Gastrocnemius medialis (tissue), 4 donors: ENCODE data around the gene TSPAN14.

Experiments
- POLR2A ChIP-seq, 2 donors: fragments of 450-650 bp; IDR thresholded peaks; one replicate each; pipeline ENCODE4 v1.6.1; 2017; ENCODE audit warnings: antibody characterized with exemption in 2 of 2, mild to moderate bottlenecking in 2 of 2, moderate library complexity in 2 of 2
- TF ChIP-seq, protein P1 (sequence below), 5 experiments: fragments of 450-650 bp in 3 of 5; fragments of 200-600 bp in 2 of 5; sonication (generic) in 2 of 5; IDR thresholded peaks in 4 of 5; conservative IDR thresholded peaks in 1 of 5; 1 replicate in 4 of 5; 2 replicates in 1 of 5; pipeline ENCODE4 v1.5.1; 2016 to 2019; ENCODE audit warnings: antibody characterized with exemption in 5 of 5, mild to moderate bottlenecking in 3 of 5, moderate library complexity in 3 of 5

GRCh38 chr10:80503584-80504157 is 49.6 kb downstream of the TSPAN14 start:
- TF ChIP-seq, protein P1, sequence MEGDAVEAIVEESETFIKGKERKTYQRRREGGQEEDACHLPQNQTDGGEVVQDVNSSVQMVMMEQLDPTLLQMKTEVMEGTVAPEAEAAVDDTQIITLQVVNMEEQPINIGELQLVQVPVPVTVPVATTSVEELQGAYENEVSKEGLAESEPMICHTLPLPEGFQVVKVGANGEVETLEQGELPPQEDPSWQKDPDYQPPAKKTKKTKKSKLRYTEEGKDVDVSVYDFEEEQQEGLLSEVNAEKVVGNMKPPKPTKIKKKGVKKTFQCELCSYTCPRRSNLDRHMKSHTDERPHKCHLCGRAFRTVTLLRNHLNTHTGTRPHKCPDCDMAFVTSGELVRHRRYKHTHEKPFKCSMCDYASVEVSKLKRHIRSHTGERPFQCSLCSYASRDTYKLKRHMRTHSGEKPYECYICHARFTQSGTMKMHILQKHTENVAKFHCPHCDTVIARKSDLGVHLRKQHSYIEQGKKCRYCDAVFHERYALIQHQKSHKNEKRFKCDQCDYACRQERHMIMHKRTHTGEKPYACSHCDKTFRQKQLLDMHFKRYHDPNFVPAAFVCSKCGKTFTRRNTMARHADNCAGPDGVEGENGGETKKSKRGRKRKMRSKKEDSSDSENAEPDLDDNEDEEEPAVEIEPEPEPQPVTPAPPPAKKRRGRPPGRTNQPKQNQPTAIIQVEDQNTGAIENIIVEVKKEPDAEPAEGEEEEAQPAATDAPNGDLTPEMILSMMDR (IDR thresholded peaks at IDR 0.05 in 4 of 5, conservative IDR thresholded peaks at IDR 0.05 in 1 of 5): no peak
- no peak for TF ChIP-seq POLR2A (IDR thresholded peaks at IDR 0.05)
